Upper lobe of left lung (tissue), 4 donors: ENCODE measurements around the gene FIP1L1.

ENCODE experiments used
- CTCF ChIP-seq, 6 experiments: fragments of 450-650 bp in 4 of 6; fragments of 200-600 bp in 2 of 6; sonication (generic) in 2 of 6; IDR thresholded peaks; one replicate each; pipeline ENCODE4 v1.5.1; 2016 to 2019; ENCODE audit warnings: antibody characterized with exemption in 6 of 6
- POLR2AphosphoS5 ChIP-seq, 2 donors: sonication (generic); formaldehyde crosslinking; IDR thresholded peaks; one replicate each; pipeline ENCODE4 v1.5.1; 2017; ENCODE audit warnings: antibody characterized with exemption in 2 of 2

DNA sequence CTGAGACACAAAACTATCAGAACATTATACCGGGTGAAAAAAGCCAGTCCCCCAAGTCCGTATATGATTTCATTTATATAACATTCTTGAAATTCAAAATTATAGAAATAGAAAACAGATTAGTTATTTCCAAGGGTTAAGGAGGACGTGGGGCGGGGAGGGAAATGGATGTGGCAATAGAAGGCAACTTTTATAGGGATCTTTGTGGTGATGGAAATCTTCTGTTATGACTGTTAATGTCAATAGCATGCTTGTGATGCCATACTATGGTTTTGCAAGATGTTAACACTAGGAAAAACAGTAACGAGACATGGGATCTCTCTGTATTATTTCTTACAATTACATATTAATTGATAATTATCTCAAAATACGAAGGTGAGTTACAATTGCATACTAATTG lies 117.4 kb downstream of the FIP1L1 start:
- no peak for TF ChIP-seq CTCF (IDR thresholded peaks at IDR 0.05)
- TF ChIP-seq POLR2AphosphoS5 (IDR thresholded peaks at IDR 0.05), result no peak
